Activated naive CD4-positive, alpha-beta T cell treated with anti-CD3 and anti-CD28 coated beads, Interleukin-2, amount 10 ng/mL, durations not matched to agents 7 days and 5 days (primary cell): ENCODE data around the gene APCDD1.
"Not testable (repeated sequence)": the region's sequence is repeated elsewhere in the genome, so short reads cannot be mapped to it uniquely, and the experiment has no call there.

Source experiments
- CTCF ChIA-PET: fragments of 350-600 bp; sonication (Branson Sonifier 250); formaldehyde crosslinking; loops from one replicate; lab custom pipeline; 2021; ENCODE audit warnings: antibody characterized with exemption; lab: Charles Lee
- DNase-seq: peaks from one replicate; pipeline ENCODE4 v3.0.0-alpha.2; 2020
- H3K27ac Mint-ChIP-seq: one replicate; pipeline ENCODE4 v1.8.0; 2021; ENCODE audit warnings: mild to moderate bottlenecking, moderate library complexity, mixed read lengths
- H3K27me3 Mint-ChIP-seq: one replicate; pipeline ENCODE4 v1.8.0; 2021; ENCODE audit warnings: mild to moderate bottlenecking, mixed read lengths
- H3K36me3 Mint-ChIP-seq: one replicate; pipeline ENCODE4 v1.8.0; 2021; ENCODE audit warnings: mixed read lengths
- H3K4me1 Mint-ChIP-seq: one replicate; pipeline ENCODE4 v1.8.0; 2021; ENCODE audit warnings: mixed read lengths
- H3K4me3 Mint-ChIP-seq: one replicate; pipeline ENCODE4 v1.8.0; 2021; ENCODE audit warnings: mild to moderate bottlenecking, moderate library complexity, mixed read lengths
- H3K9me3 Mint-ChIP-seq: one replicate; pipeline ENCODE4 v1.8.0; 2021; ENCODE audit warnings: mixed read lengths

The APCDD1 gene

DNA sequence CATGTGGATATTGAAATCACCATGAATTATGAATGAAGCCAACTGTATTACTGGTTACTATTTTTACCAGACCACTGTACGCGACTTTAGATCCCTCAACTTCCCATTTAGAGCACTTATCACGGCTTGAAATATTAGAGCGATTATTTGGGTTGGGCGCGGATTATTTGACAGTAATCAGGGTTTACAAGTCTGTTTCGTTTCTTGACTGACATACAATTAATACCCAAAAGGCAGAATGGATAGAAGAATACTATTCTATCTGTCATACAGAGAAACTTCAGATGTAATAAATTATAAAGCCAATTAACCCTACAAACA is 70.9 kb downstream of the APCDD1 start:
- Mint-ChIP-seq H3K27me3 (peaks cover 11% of the 10 kb centered on the region), H3K36me3 (peaks cover 3% of the 10 kb centered on the region), H3K4me1 (peaks cover 44% of the 10 kb centered on the region), H3K4me3 (peak overlapping the region; percentile 94), H3K27ac (peak overlapping the region; percentile 95), H3K9me3 (no peaks in the 10 kb centered on the region)
- no peak for DNase-seq
- CTCF ChIA-PET: interaction anchor here (1.0 to 1.2 kb wide), 2 partner anchors 9 to 1470 kb away, joined by 3 read pairs; no protein-coding TSS in a partner anchor

DNA sequence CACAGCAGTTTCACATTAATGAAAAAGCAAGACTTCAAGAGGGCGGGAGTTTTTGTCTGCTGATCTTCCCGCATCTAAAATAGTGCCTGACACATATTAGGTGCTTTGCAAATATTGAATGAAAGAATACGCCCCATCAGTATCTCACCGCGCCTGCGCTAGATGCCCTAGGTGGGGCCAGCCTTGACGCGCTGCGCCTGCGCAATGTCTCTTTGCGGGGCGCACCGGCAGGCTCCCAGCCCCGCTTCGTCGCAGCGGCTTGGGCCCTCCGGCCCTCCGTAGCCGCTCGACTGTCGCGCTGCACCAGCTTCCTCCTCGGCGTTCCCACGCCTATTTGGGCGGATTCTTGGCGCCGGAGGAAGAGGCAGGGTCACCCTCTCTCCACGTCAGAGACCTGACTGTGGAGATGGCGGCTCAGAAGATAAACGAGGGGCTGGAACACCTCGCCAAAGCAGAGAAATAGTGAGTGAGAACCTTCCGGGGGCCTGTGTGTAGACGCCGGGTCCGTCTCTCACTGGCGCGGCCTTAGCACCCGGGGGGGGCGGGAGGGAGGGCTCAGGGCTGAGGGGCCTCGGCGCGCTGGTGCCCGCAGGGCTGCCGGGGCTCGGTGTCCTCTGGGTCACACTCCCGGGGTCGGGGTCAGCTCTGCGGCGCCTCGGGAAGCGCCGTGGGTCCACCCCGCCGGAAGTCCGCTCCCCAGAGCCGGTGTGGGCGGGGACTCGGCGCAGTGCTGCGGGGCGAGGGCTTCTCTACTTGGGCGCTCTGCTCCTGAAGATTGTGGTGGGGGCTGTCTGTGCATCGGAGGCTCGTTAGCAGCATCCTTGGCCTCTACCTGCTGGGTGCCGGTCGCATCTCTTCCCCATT is 71.5 kb downstream of the APCDD1 start, which contains the start of gene NAPG:
TSS of gene NAPG (plus strand) at position 331 of the 864 bp plus-strand sequence. CDS start at position 407, 76 bp downstream.
- Mint-ChIP-seq H3K36me3 (peaks cover 3% of the 10 kb centered on the region), H3K4me3 (peak within 1 kb of the TSS; percentile 94), H3K27me3 (peaks cover 11% of the 10 kb centered on the region), H3K9me3 (no peaks in the 10 kb centered on the region), H3K4me1 (peaks cover 50% of the 10 kb centered on the region), H3K27ac (peak within 1 kb of the TSS; percentile 95)
- peak; percentile 91 for DNase-seq
- CTCF ChIA-PET: interaction anchor here (1.0 to 1.2 kb wide), 2 partner anchors 8 to 1470 kb away, joined by 3 read pairs; no protein-coding TSS in a partner anchor

DNA sequence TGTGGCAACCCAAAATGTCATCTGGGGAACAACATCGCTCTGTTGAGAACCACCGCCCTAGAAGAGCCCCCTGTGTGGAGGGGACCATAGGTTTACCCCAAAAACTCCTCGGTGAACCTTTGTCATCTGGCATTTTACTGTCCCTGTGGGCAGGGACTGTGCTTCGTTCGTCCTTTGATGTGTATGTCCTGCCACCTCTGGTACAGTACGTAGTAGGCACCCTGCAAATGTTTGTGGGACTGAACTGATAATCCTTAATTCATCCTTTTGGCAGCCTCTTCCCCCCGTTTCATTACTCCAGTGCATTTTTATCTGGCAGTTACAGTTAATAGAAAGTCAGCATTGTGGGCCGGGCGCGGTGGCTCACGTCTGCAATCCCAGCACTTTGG is 72.1 kb downstream of the APCDD1 start:
- Mint-ChIP-seq H3K27me3 (peaks cover 9% of the 10 kb centered on the region), H3K4me1 (peaks cover 52% of the 10 kb centered on the region), H3K4me3 (peak overlapping the region; percentile 94), H3K9me3 (no peaks in the 10 kb centered on the region), H3K36me3 (peaks cover 3% of the 10 kb centered on the region), H3K27ac (peak overlapping the region; percentile 89)
- DNase-seq: no peak
- CTCF ChIA-PET: no interaction called here

DNA sequence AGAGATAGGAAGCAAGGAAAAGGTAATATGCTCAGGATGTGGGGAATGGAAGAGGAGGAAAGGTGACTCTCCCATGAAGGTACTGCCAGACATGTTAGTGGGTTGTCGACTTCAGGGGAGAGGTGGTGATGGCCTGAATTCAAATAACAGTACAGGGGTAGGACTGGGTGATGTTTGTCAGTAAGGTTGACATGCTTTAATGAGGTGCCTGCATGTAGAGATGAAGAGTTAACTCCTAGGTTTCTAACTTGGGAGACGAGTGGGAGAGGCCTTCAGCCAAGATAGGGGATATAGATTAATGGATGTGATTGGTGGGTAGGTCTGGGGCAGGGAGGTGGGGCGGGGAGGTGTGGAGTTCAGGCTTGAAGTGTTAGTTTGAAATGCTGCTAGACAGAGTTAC is 74.0 kb downstream of the APCDD1 start:
- no peak overlapping the region for H3K4me3 Mint-ChIP-seq
- DNase-seq: no peak
- CTCF ChIA-PET: no interaction called here
- no peaks in the 10 kb centered on the region for H3K27me3 Mint-ChIP-seq
- H3K9me3 Mint-ChIP-seq: no peaks in the 10 kb centered on the region
- peaks cover 7% of the 10 kb centered on the region for H3K36me3 Mint-ChIP-seq
- H3K27ac Mint-ChIP-seq: no peak overlapping the region
- peaks cover 52% of the 10 kb centered on the region for H3K4me1 Mint-ChIP-seq

DNA sequence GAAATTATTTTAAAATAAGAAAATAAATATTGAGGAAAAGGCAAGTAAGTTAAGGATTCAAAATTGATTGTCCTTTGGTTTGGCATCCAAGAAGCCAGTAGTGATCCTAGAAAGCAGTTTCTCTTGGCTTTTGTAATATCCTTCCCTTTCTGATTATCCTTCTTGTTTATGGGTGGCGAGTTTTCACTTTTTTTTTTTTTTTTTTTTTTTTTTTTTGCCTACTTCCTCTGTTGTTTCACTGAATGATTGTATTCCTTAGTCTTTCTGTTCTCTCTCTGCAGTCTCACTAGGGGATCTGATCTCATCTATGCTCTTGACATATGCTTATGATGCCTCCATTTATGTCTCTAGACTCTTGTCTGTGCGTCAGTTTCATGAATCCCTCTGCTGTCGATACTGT is 75.6 kb downstream of the APCDD1 start:
- CTCF ChIA-PET: no interaction called here
- Mint-ChIP-seq H3K4me3 (no peak overlapping the region), H3K4me1 (peaks cover 45% of the 10 kb centered on the region)

DNA sequence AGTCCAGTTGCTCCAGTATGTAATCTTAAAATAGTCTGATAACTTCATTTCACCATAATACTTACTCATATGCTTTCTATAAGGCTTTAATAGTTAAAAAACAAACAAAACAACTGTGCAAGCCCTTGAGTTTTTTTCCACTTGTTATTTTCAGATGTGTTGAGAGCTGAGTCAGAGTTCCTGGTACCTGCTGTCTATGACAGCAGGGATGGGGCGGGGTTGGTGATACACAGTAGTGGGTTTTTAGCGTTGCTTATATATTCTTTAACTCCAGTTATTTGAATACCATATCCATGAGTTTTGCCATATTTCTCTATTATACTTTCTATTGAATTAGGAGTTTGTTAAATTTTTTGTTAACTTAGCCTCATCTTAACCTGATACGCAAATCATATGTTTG is 76.4 kb downstream of the APCDD1 start:
- no peak for DNase-seq
- peaks cover 38% of the 10 kb centered on the region for H3K4me1 Mint-ChIP-seq
- H3K27ac Mint-ChIP-seq: peak overlapping the region; percentile 83
- no peaks in the 10 kb centered on the region for H3K9me3 Mint-ChIP-seq
- no peak overlapping the region for H3K4me3 Mint-ChIP-seq
- CTCF ChIA-PET: no interaction called here
- H3K36me3 Mint-ChIP-seq: peaks cover 12% of the 10 kb centered on the region
- H3K27me3 Mint-ChIP-seq: no peaks in the 10 kb centered on the region

More for the DNA sequence above, 75.6 kb downstream of the APCDD1 start:
- H3K27me3 Mint-ChIP-seq: no peaks in the 10 kb centered on the region
- peak overlapping the region; percentile 83 for H3K27ac Mint-ChIP-seq
- H3K9me3 Mint-ChIP-seq: no peaks in the 10 kb centered on the region
- H3K36me3 Mint-ChIP-seq: peaks cover 11% of the 10 kb centered on the region
- no peak for DNase-seq

DNA sequence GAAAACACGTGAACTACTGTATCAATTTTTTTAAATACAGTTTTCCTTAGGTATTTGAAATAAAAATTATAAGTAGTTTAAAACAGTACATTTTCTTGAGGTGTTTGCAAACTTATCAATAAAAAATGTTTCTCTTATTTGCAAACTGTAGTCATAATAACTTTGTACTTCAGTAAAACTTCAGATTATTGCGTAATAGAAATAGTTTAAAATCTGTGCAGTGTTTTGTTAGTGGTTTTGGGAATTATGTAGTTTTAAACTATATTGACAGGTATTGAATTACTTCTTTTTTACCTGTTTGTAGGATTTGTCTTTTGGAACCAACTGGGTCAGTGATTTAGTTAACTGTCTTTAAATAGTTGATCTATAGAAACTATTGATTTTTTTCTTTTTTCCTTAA is 78.7 kb downstream of the APCDD1 start:
- CTCF ChIA-PET: no interaction called here
- no peak overlapping the region for H3K27ac Mint-ChIP-seq
- H3K4me1 Mint-ChIP-seq: peaks cover 31% of the 10 kb centered on the region
- H3K27me3 Mint-ChIP-seq: no peaks in the 10 kb centered on the region
- peaks cover 20% of the 10 kb centered on the region for H3K36me3 Mint-ChIP-seq
- no peak for DNase-seq
- H3K9me3 Mint-ChIP-seq: no peaks in the 10 kb centered on the region
- no peak overlapping the region for H3K4me3 Mint-ChIP-seq

DNA sequence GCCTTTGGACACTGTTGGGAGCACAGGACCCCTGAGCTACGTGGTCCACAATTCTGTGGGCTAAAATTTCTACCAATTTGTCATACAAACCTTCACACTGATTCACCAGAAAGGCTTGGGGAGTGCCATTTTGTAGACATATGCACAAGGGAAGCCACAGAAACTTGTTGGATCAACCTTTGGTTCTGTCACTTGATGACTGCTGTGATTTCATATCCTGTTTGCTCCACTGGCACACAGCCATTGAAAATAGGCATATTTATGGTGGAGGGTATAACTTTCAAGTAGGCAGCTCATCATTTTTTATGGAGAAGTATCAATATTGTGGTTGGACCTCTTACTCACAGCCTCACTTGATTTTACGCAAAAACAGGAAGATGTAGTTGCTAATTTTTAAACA is 81.8 kb downstream of the APCDD1 start:
- peaks cover 4% of the 10 kb centered on the region for H3K4me1 Mint-ChIP-seq
- DNase-seq: no peak
- CTCF ChIA-PET: interaction anchor here (1.3 kb wide), 1 partner anchor 19 kb away, joined by 3 read pairs; no protein-coding TSS in a partner anchor
- H3K9me3 Mint-ChIP-seq: no peaks in the 10 kb centered on the region
- peaks cover 44% of the 10 kb centered on the region for H3K36me3 Mint-ChIP-seq
- no peaks in the 10 kb centered on the region for H3K27me3 Mint-ChIP-seq
- H3K4me3 Mint-ChIP-seq: no peak overlapping the region
- H3K27ac Mint-ChIP-seq: peak overlapping the region; percentile 58

DNA sequence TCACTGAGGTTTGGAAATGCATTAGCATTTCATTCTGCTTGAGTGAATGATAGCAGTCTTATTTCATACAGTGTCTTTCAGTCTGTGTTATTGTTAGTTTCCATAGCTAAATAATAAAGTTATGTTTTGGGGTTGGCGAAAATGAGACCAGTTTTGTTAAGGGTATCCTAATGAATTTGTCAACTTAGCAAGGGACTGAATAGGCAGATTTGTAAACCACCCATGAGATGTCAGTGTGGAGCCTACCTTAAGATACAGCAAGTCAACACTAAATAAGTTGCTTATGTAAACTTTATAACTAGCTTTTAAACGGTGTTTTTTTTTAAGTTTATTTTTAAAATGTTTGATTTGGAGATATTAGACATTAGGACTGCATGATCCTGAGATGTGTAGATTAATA is 83.3 kb downstream of the APCDD1 start:
- CTCF ChIA-PET: no interaction called here
- Mint-ChIP-seq H3K27ac (no peak overlapping the region), H3K36me3 (peaks cover 51% of the 10 kb centered on the region)

DNA sequence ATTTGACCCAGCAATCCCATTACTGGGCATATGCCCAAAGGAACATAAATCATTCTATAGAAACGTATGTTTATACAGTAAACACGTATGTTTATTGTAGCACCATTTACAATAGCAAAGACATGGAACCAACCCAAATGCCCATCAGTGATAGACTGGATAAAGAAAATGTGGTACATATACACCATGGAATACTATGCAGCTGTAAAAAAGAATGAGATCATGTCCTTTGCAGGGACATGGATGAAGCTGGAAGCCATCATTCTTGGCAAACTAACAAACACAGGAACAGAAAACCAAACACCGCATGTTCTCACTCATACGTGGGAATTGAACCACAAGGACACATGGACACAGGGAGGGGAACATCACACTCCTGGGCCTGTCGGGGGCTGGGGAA is 84.7 kb downstream of the APCDD1 start:
- peaks cover 54% of the 10 kb centered on the region for H3K36me3 Mint-ChIP-seq
- H3K4me3 Mint-ChIP-seq, H3K9me3 Mint-ChIP-seq, H3K27ac Mint-ChIP-seq, H3K4me1 Mint-ChIP-seq, CTCF ChIA-PET, DNase-seq, H3K27me3 Mint-ChIP-seq: not testable (repeated sequence)

More for the DNA sequence above, 83.3 kb downstream of the APCDD1 start:
- H3K4me1 Mint-ChIP-seq: peaks cover 4% of the 10 kb centered on the region
- no peak overlapping the region for H3K4me3 Mint-ChIP-seq
- H3K9me3 Mint-ChIP-seq: no peaks in the 10 kb centered on the region
- no peaks in the 10 kb centered on the region for H3K27me3 Mint-ChIP-seq
- no peak for DNase-seq
